GM21825 (cell line): ENCODE data around the gene PRRX2.

Source experiments
- ATAC-seq: cut with Tn5 transposase; IDR thresholded peaks from one replicate; pipeline ENCODE4 v1.9.1; 2021; ENCODE audit warnings: mild to moderate bottlenecking, moderate library complexity; ENCODE audit not compliant: unreplicated experiment

PRRX2 gene

GRCh38 chr9:129676975-129677374, 11.5 kb downstream of the PRRX2 start:
- no peak for ATAC-seq

GRCh38 chr9:129677456-129677855, 12.0 kb downstream of the PRRX2 start:
- ATAC-seq, result no peak

- no peak for ATAC-seq
Measured at GRCh38 chr9:129678844-129679243, 13.4 kb downstream of the PRRX2 start.

- ATAC-seq, result no peak
Measured at GRCh38 chr9:129679537-129679936, 14.1 kb downstream of the PRRX2 start.

GRCh38 chr9:129681924-129682323, 16.5 kb downstream of the PRRX2 start:
- no peak for ATAC-seq

- ATAC-seq, result no peak
Measured at GRCh38 chr9:129682381-129682780, 16.9 kb downstream of the PRRX2 start.

GRCh38 chr9:129685220-129685932, 19.9 kb downstream of the PRRX2 start:
- no peak for ATAC-seq

- no peak for ATAC-seq
Measured at GRCh38 chr9:129685933-129686259, 20.4 kb downstream of the PRRX2 start.

- ATAC-seq, result no peak
Measured at GRCh38 chr9:129686736-129687135, 21.3 kb downstream of the PRRX2 start.

- no peak for ATAC-seq
Measured at GRCh38 chr9:129687391-129687790, 21.9 kb downstream of the PRRX2 start.

GRCh38 chr9:129688285-129689043, 23.0 kb downstream of the PRRX2 start:
- ATAC-seq, result no peak

GRCh38 chr9:129692534-129692933, 27.1 kb downstream of the PRRX2 start:
- no peak for ATAC-seq

GRCh38 chr9:129693741-129694140, 28.3 kb downstream of the PRRX2 start:
- ATAC-seq, result no peak

GRCh38 chr9:129694243-129694646, 28.8 kb downstream of the PRRX2 start:
- no peak for ATAC-seq

GRCh38 chr9:129695870-129696269, 30.4 kb downstream of the PRRX2 start:
- no peak for ATAC-seq

- no peak for ATAC-seq
Measured at GRCh38 chr9:129696944-129697655, 31.7 kb downstream of the PRRX2 start.

GRCh38 chr9:129697656-129698253, 32.3 kb downstream of the PRRX2 start:
- no peak for ATAC-seq

GRCh38 chr9:129698254-129698757, 32.9 kb downstream of the PRRX2 start:
- no peak for ATAC-seq

- ATAC-seq, result no peak
Measured at GRCh38 chr9:129701054-129701453, 35.6 kb downstream of the PRRX2 start.

GRCh38 chr9:129701549-129701948, 36.1 kb downstream of the PRRX2 start:
- no peak for ATAC-seq
